Liver (tissue), 9 donors: ENCODE data around the gene KPNA6. TPM values are rescaled to one million over a fixed set of nuclear protein-coding genes. Genes with fewer than 3 reads are reported as not detected.

Source experiments
- DNase-seq: peaks from one replicate; pipeline ENCODE4 v3.0.0-alpha.2; 2017; ENCODE audit warnings: low spot score
- H3K27ac ChIP-seq, 2 donors: one replicate each; pipeline ENCODE4 v1.7.0; 2013; ENCODE audit warnings: inconsistent platforms in 2 of 2, low read length in 2 of 2, control low read depth in 1 of 2, low read depth in 1 of 2, mild to moderate bottlenecking in 1 of 2
- H3K27me3 ChIP-seq, 4 donors: one replicate each; pipeline versions ENCODE4 v1.6.1 to v1.7.0; 2013; ENCODE audit warnings: low read length in 3 of 4, inconsistent platforms in 1 of 4, mild to moderate bottlenecking in 1 of 4, moderate library complexity in 1 of 4; ENCODE audit not compliant: control insufficient read depth in 4 of 4, insufficient read depth in 4 of 4
- H3K36me3 ChIP-seq, 4 donors: one replicate each; pipeline versions ENCODE4 v1.6.1 to v1.7.0; 2013; ENCODE audit warnings: low read length in 3 of 4, mild to moderate bottlenecking in 3 of 4, low read depth in 1 of 4, moderate library complexity in 1 of 4; ENCODE audit not compliant: control insufficient read depth in 4 of 4, insufficient read depth in 3 of 4
- H3K4me1 ChIP-seq, 4 donors: one replicate each; pipeline versions ENCODE4 v1.6.1 to v1.7.0; 2013; ENCODE audit warnings: low read length in 3 of 4, mild to moderate bottlenecking in 3 of 4, moderate library complexity in 1 of 4; ENCODE audit not compliant: control insufficient read depth in 4 of 4, insufficient read depth in 4 of 4
- H3K4me3 ChIP-seq, 3 donors: one replicate each; pipeline versions ENCODE4 v1.6.1 to v1.7.0; 2013; ENCODE audit warnings: low read length in 3 of 3, control low read depth in 1 of 3, low read depth in 1 of 3, mild to moderate bottlenecking in 1 of 3
- H3K9ac ChIP-seq, 2 donors: one replicate each; pipeline ENCODE4 v1.7.0; 2013; ENCODE audit warnings: low read length in 2 of 2, mild to moderate bottlenecking in 2 of 2, moderate library complexity in 2 of 2, control low read depth in 1 of 2, low read depth in 1 of 2
- H3K9me3 ChIP-seq, 4 donors: one replicate each; pipeline versions ENCODE4 v1.6.1 to v1.7.0; 2013; ENCODE audit warnings: low read length in 3 of 4; ENCODE audit not compliant: control insufficient read depth in 4 of 4
- EGR1 ChIP-seq, 2 donors: IDR thresholded peaks; 2 replicates each; pipeline ENCODE4 v1.6.1; 2016 to 2018; ENCODE audit warnings: antibody characterized with exemption in 2 of 2, low read depth in 2 of 2
- FOXA1 ChIP-seq: IDR thresholded peaks from 2 replicates; pipeline ENCODE4 v1.6.1; 2016; ENCODE audit warnings: antibody characterized with exemption
- GABPA ChIP-seq, 2 donors: IDR thresholded peaks in 1 of 2; conservative IDR thresholded peaks in 1 of 2; 2 replicates each; pipeline ENCODE4 v1.6.1; 2016; ENCODE audit warnings: antibody characterized with exemption in 2 of 2, mild to moderate bottlenecking in 1 of 2, moderate library complexity in 1 of 2
- HNF4A ChIP-seq, 2 donors: conservative IDR thresholded peaks; 2 replicates each; pipeline ENCODE4 v1.6.1; 2016; ENCODE audit warnings: antibody characterized with exemption in 2 of 2, mild to moderate bottlenecking in 2 of 2
- HNF4G ChIP-seq: IDR thresholded peaks from 2 replicates; pipeline ENCODE4 v1.6.1; 2016; ENCODE audit warnings: antibody characterized with exemption
- JUND ChIP-seq, 2 donors: IDR thresholded peaks; 2 replicates each; pipeline ENCODE4 v1.6.1; 2016; ENCODE audit warnings: antibody characterized with exemption in 2 of 2
- NR2F2 ChIP-seq: IDR thresholded peaks from 2 replicates; pipeline ENCODE4 v1.6.1; 2016; ENCODE audit warnings: antibody characterized with exemption
- RXRA ChIP-seq, 2 donors: IDR thresholded peaks; 2 replicates each; pipeline ENCODE4 v1.6.1; 2017 to 2018; ENCODE audit warnings: antibody characterized with exemption in 2 of 2, mild to moderate bottlenecking in 1 of 2
- SP1 ChIP-seq: IDR thresholded peaks from 2 replicates; pipeline ENCODE4 v1.6.1; 2018; ENCODE audit warnings: antibody characterized with exemption, mild to moderate bottlenecking
- TAF1 ChIP-seq: conservative IDR thresholded peaks from 2 replicates; pipeline ENCODE4 v1.6.1; 2016; ENCODE audit warnings: antibody characterized with exemption, mild to moderate bottlenecking
- YY1 ChIP-seq: IDR thresholded peaks from 2 replicates; pipeline ENCODE4 v1.6.1; 2016; ENCODE audit warnings: antibody characterized with exemption, mild to moderate bottlenecking
- WGBS: extraction: QIAGEN DNeasy Blood & Tissue Kit; methylation state at CpG from one replicate; pipeline ENCODE4 v1.1.7; 2013; 5-methylcytosine and 5-hydroxymethylcytosine counted together
- polyA plus RNA-seq, 2 donors: library from polyadenylated mRNA; stranded (reverse) in 1 of 2; unstranded in 1 of 2; fragments of 200-250 nt in 1 of 2; fragments of >200 nt in 1 of 2; fragmentation: Nextera tagmentation in 1 of 2; extraction: Ambion mirVana in 1 of 2; gene quantifications; one replicate each; pipeline versions ENCODE4 v1.2.1 to v1.2.3, GENCODE V29; 2013 to 2015
- total RNA-seq, 2 donors: library from RNA; depleted of rRNA; stranded (reverse); fragments of >200 nt; gene quantifications; one replicate each; pipeline ENCODE4 v1.2.3, GENCODE V29; 2014
- TF ChIP-seq, protein P1 (sequence below): IDR thresholded peaks from 2 replicates; pipeline ENCODE4 v1.6.1; 2016; ENCODE audit warnings: antibody characterized with exemption
- TF ChIP-seq, protein P2 (sequence below): IDR thresholded peaks from 2 replicates; pipeline ENCODE4 v1.6.1; 2016; ENCODE audit warnings: antibody characterized with exemption
- TF ChIP-seq, protein P3 (sequence below): IDR thresholded peaks from 2 replicates; pipeline ENCODE4 v1.6.1; 2016; ENCODE audit warnings: antibody characterized with exemption
- TF ChIP-seq, protein P4 (sequence below): fragments of 150-350 bp; IDR thresholded peaks from 2 replicates; pipeline ENCODE4 v1.5.1; 2017; ENCODE audit warnings: improper control_type of control experiment, low read depth, low read length; ENCODE audit not compliant: missing input control
- donor health status: healthy.
- donor health status: healthy.
- donor health status: healthy.
- donor health status: healthy.
- donor health status: healthy.

Gene KPNA6
- total and polyA plus RNA-seq, 4 donors: 9.3 to 23.2 (median 16.7) TPM

DNA sequence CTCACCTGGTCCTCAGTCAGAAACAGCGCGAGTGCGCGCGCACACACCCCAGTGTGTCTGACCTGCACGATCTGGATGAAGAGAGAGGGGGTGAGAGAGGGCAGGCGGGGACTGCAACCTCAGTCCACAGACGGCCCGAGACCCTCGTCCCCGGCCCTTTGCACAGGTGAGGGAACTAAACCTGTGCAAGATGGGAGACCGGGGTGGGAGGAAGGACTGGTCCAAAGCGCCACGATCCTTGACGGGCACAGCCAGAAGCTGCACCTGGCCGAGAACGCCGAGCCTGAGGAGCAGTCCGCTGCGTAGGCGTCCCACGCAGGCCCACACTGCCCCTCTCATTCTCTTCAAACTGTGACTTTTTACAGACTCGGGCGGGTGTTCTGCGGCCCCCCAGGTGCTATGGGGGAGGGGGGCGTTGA is 97.1 kb downstream of the KPNA6 start:
- Histone ChIP-seq H3K27ac (no peak overlapping the region), H3K4me3 (peak overlapping the region; percentile 62 to 74 (median 64)), H3K27me3 (no peaks in the 10 kb centered on the region), H3K9ac (peak overlapping the region in 1 of 2 donors; percentile 20), H3K36me3 (no peaks in the 10 kb centered on the region), H3K4me1 (peaks cover 3 to 34% (median 23%) of the 10 kb centered on the region in 4 donors), H3K9me3 (no peaks in the 10 kb centered on the region)
- TF ChIP-seq, protein P1, sequence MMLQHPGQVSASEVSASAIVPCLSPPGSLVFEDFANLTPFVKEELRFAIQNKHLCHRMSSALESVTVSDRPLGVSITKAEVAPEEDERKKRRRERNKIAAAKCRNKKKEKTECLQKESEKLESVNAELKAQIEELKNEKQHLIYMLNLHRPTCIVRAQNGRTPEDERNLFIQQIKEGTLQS: no peak
- TF ChIP-seq, protein P2, sequence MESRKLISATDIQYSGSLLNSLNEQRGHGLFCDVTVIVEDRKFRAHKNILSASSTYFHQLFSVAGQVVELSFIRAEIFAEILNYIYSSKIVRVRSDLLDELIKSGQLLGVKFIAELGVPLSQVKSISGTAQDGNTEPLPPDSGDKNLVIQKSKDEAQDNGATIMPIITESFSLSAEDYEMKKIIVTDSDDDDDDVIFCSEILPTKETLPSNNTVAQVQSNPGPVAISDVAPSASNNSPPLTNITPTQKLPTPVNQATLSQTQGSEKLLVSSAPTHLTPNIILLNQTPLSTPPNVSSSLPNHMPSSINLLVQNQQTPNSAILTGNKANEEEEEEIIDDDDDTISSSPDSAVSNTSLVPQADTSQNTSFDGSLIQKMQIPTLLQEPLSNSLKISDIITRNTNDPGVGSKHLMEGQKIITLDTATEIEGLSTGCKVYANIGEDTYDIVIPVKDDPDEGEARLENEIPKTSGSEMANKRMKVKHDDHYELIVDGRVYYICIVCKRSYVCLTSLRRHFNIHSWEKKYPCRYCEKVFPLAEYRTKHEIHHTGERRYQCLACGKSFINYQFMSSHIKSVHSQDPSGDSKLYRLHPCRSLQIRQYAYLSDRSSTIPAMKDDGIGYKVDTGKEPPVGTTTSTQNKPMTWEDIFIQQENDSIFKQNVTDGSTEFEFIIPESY: no peak
- TF ChIP-seq HNF4A (conservative IDR thresholded peaks at IDR 0.05): no peak
- TF ChIP-seq TAF1: no peak
- no peak for TF ChIP-seq JUND (IDR thresholded peaks at IDR 0.05)
- TF ChIP-seq NR2F2: no peak
- TF ChIP-seq HNF4G: no peak
- TF ChIP-seq, protein P3, sequence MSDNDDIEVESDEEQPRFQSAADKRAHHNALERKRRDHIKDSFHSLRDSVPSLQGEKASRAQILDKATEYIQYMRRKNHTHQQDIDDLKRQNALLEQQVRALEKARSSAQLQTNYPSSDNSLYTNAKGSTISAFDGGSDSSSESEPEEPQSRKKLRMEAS: no peak
- no peak for TF ChIP-seq SP1
- TF ChIP-seq, protein P4, sequence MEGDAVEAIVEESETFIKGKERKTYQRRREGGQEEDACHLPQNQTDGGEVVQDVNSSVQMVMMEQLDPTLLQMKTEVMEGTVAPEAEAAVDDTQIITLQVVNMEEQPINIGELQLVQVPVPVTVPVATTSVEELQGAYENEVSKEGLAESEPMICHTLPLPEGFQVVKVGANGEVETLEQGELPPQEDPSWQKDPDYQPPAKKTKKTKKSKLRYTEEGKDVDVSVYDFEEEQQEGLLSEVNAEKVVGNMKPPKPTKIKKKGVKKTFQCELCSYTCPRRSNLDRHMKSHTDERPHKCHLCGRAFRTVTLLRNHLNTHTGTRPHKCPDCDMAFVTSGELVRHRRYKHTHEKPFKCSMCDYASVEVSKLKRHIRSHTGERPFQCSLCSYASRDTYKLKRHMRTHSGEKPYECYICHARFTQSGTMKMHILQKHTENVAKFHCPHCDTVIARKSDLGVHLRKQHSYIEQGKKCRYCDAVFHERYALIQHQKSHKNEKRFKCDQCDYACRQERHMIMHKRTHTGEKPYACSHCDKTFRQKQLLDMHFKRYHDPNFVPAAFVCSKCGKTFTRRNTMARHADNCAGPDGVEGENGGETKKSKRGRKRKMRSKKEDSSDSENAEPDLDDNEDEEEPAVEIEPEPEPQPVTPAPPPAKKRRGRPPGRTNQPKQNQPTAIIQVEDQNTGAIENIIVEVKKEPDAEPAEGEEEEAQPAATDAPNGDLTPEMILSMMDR: no peak
- 29% methylated on average over 26 of the region's 26 CpGs for WGBS
- no peak for DNase-seq

DNA sequence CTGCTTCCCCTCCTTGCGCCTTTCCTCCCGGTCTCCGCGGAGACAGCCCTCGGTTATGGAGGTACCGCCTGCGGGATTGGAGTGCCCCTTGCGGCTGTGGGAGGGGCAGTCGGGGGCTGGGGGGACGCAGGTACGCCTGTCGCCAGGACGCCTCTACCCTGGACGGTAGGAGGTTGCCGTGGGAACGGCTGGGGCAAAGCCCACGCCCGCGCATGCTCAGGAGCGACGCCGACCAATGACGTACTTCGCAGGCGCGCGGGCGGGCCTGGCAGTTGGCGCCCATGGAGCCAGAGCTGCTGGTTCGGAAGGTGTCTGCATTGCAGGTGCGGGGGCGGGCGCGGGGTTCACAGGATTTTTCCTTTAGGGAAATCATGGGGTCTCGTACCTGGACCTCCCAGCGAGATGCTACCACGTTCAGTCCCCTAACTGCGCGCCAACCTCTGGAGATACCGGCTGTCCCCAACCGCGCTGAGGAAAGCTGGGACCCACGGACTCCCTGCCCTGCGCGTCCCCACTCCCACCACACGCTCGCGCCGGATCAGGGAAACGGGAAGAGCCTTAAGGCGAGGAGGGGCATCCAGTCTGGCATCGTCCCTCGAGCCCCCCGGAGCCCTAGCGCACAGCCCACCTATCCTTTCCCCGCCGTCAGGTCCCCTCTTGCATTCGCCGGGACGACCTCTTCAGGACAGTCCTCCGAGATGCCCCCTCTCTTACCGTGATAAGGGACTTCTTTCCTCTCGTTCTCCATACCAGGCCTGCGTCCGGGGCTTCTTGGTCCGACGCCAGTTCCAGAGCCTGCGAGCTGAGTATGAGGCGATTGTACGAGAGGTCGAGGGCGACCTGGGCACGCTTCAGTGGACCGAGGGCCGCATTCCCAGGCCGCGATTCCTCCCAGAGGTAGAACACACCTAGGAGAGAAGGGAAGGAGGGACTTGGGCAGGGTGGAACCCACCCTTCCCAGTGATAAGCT is 97.8 kb downstream of the KPNA6 start, which contains the start of gene IQCC:
Gene IQCC (plus strand): TSS at position 271 of the 970 bp plus-strand sequence. CDS start 11 bp downstream, at position 282.
- TF ChIP-seq YY1: peak; percentile 78
- TF ChIP-seq EGR1 (IDR thresholded peaks at IDR 0.05; ENCODE audit: low read depth in 2 of 2): peak; percentile 93 to 98
- TF ChIP-seq FOXA1: no peak
- no peak within 1 kb of the TSS for H3K27ac ChIP-seq
- no peaks in the 10 kb centered on the region for H3K36me3 ChIP-seq
- H3K4me3 ChIP-seq: peak within 1 kb of the TSS; percentile 62 to 74 (median 64)
- peak; percentile 87 for DNase-seq
- H3K9ac ChIP-seq: peak within 1 kb of the TSS; percentile 49 to 66
- H3K4me1 ChIP-seq: peaks cover 3 to 26% (median 16%) of the 10 kb centered on the region in 4 donors
- H3K27me3 ChIP-seq: no peaks in the 10 kb centered on the region
- WGBS: 1% methylated on average over 77 of the region's 77 CpGs
- H3K9me3 ChIP-seq: no peaks in the 10 kb centered on the region

DNA sequence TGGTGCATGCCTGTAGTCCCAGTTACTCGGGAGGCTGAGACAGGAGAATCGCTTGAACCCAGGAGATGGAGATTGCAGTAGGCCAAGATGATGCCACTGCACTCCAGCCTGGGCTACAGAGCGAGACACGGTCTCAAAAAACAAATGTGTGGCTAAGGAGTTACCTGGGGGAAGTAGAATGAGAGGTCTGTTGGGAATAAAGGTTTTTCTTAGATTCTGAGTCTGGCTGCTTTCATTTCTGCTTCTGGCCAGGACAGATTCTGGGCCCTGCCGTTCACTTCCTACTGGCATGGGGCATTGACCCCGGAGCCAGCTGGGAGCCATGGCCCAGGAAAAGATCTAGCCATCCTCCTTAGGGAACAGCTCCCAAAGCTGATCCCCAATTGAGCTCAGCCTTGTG is 100.6 kb downstream of the KPNA6 start:
- no peak overlapping the region for H3K27ac ChIP-seq
- no peaks in the 10 kb centered on the region for H3K36me3 ChIP-seq
- no peaks in the 10 kb centered on the region for H3K9me3 ChIP-seq
- peaks cover 3 to 15% (median 12%) of the 10 kb centered on the region in 4 donors for H3K4me1 ChIP-seq
- DNase-seq: no peak
- WGBS: 75% methylated on average over 6 of the region's 6 CpGs
- TF ChIP-seq RXRA (IDR thresholded peaks at IDR 0.05): peak in 1 of 2 donors; percentile 41
- TF ChIP-seq HNF4G: no peak
- TF ChIP-seq GABPA (IDR thresholded peaks at IDR 0.05 in 1 of 2, conservative IDR thresholded peaks at IDR 0.05 in 1 of 2): no peak
- H3K4me3 ChIP-seq: no peak overlapping the region
- no peak overlapping the region for H3K9ac ChIP-seq
- H3K27me3 ChIP-seq: no peaks in the 10 kb centered on the region
